NCI-H2227 treated with DMSO at 0.1 percent for 48 hours (cell line): ENCODE results near the gene SMPD4.
A peak's percentile ranks its signal among the peaks of the same experiment; 100 is the strongest.
"Not testable (repeated sequence)": the region's sequence is repeated elsewhere in the genome, so short reads cannot be mapped to it uniquely, and the experiment has no call there.

Source experiments
- DNase-seq: peaks from one replicate; lab custom pipeline; 2025; lab: John Stamatoyannopoulos, UW

SMPD4 gene

DNA sequence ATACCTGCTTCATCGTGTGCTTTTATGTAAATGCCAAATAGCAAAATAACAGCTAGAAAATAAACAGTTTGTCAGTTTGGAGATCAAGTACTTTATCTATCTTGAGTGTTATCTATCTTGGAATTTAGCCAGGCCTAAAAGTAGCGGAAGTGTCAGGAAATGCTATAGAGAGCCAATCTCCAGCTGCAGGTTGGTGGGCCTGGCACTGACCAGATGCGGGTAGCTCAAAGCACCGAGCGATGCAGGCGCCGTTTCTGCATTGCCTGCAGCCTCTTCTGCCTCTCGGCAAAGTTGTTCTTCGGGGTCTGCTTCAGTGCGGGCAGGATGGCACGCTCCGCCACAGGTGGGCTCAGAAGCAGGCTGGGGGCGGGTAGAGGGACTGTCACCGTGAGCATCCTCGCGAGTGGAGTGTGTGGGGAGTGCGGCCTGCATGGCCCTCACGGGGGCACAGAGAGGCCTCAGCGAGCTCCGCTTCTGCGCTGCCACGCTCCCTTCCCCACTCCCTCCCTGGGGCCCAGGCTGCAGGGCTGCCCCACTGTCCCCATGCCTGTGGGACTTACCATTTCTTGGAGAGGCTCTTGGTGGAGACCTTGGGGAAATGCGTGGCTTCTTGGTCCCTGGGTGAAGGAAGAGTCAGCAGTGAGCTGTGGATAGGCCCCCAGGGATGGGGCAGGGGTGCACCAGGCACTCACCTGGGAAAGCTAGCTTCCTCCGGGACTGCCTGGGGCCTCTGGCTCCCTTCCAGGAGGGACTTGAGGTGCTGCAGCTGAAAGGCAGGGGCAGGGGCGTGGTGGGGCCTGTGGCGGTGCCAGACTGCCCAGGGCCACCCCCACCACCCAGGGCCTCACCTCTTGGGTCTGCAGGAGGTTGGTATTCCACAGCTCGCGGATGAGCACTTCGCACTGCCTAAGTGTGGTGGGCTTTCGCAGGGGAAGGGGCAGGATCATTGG lies 41.8 kb downstream of the SMPD4 start:
- not testable (repeated sequence) for DNase-seq

GRCh38 chr2:130138841-130139251 lies 42.6 kb downstream of the SMPD4 start:
- DNase-seq = not testable (repeated sequence)

DNA sequence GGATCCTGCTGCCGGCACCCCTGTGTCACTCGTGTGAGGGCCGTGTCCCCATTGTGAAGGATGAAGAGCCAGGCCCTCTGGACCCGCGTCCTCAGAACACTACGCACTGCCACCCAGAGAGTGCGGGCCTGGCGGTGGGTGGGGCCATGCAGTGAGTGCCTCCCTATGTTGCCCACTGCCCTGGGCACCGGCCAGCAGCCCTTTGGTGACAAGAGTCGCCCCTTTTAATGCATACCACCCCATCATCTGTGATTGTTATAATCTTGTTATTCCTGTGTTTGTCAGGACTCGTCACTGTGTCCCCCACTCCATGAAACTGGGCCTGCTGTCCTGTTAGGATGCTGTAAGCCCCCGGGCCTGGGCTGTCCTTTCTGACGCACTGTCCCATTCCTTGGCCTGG lies 43.1 kb downstream of the SMPD4 start:
- DNase-seq = not testable (repeated sequence)

GRCh38 chr2:130137118-130137517 lies 44.3 kb downstream of the SMPD4 start:
- not testable (repeated sequence) for DNase-seq

GRCh38 chr2:130136546-130136945 lies 44.9 kb downstream of the SMPD4 start:
- DNase-seq = not testable (repeated sequence)

- no peak for DNase-seq
Measured at GRCh38 chr2:130135692-130136541, 45.5 kb downstream of the SMPD4 start.

GRCh38 chr2:130129120-130129829 lies 52.1 kb downstream of the SMPD4 start, which contains the start of gene POTEF:
Gene POTEF (minus strand): TSS chr2:130129222. CDS start chr2:130120515, 8,707 bp downstream.
- peak; percentile 93 for DNase-seq

DNA sequence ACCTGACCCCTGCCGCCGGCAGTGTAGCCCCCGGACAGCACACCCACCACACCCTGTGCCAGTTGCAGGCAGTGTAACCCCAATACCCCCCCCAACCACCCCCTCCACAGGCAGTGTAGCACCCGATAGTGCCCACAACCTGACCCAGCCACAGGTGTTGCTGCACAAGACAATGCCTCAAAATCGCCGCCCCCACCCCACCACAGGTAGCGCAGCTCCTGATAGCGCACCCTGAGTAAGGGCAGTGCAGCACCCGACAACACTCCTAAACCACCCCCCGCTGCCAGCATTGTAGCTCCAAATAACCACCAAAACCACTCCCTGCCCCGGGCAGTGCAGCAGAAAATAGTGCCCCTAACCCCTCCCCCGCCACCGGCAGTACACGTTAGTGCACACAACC lies 52.9 kb downstream of the SMPD4 start:
- DNase-seq = not testable (repeated sequence)

DNA sequence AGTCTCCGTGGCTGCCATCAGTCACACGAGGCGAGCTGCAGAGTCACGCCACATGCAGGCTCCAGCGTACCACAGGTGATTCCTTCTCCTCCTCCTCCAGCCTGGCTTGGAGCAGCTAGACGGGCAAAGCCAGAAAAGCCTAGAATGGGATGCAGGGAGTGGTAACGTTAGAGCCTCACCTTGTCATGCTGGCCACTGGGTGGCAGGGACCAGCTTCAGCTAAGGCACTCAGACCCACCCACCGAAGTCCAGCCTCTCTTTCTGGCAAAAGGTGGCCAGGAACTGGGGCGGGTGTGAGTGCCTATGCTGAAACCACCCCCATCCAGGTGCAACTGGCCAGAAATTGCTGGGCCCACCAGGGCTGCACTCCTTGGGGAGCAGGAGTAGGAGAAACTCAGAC lies 53.7 kb downstream of the SMPD4 start:
- DNase-seq = not testable (repeated sequence)

GRCh38 chr2:130120924-130121323 lies 60.5 kb downstream of the SMPD4 start:
- not testable (repeated sequence) for DNase-seq

DNA sequence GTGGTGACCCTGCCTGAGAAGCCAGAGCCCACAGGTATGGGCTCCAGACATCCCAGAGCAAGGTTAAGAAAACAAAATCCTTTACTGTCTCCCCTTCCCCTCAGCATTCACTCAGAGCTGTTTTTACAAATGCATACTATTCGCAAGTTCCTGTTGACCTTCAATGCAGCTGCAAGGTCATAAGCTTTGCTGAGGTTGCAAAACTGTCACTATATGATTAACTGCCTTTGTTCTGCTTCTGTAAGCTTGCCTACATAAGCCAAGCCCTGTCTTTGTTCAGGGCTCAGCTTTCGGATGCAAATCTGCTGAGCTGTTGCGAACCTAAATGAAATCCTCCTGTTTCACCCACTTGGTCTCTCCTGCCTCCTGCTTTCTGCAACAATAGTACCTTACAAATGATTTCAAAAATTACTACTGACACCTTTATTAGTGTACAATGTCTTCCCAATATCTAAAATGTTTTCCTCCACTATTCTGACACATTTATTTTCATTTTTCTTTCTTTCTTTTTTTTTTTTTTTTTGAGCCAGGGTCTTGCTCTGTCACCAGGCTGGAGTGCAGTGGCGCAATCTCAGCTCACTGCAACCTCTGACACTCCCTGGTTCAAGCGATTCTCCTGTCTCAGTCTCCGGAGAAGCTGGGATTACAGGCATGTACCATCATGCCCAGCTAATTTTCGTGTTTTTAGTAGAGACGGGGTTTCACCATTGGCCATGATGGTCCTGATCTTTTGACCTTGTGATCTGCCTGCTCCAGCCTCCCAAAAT lies 78.6 kb downstream of the SMPD4 start:
- peak; percentile 42 for DNase-seq
